Hair follicular keratinocyte (primary cell): ENCODE measurements around the gene ELOVL4. TPM values are rescaled to one million over a fixed set of nuclear protein-coding genes. Genes with fewer than 3 reads are reported as not detected.

Experiments
- total RNA-seq: library from RNA; depleted of rRNA; stranded (reverse); fragments of >200 nt; gene quantifications from 2 replicates; pipeline ENCODE4 v1.2.3, GENCODE V29; 2015

The ELOVL4 gene
- 6.8 and 7.0 TPM in 2 replicates for total RNA-seq

GRCh38 chr6:79947191-79948186 lies at the start of gene ELOVL4:
Gene ELOVL4 (minus strand): TSS chr6:79947553. CDS start chr6:79947279, 274 bp downstream.

Other genes starting within 250 kb of the ELOVL4 start
- gene TTK, start 57.1 kb upstream of the ELOVL4 start, total RNA-seq, result 25.9 and 28.8 TPM in 2 replicates
- gene BCKDHB, start 159.1 kb upstream of the ELOVL4 start, total RNA-seq, result 7.6 and 9.8 TPM in 2 replicates